Lung (tissue), 12 donors: ENCODE measurements around the gene APLN. TPM values are rescaled to one million over a fixed set of nuclear protein-coding genes. Genes with fewer than 3 reads are reported as not detected.

Experiments
- ATAC-seq: fragments of 200-7000 bp; cut with Tn5 transposase; one replicate; pipeline ENCODE4 v1.9.1; 2020; ENCODE audit warnings: moderate number of reproducible peaks; ENCODE audit not compliant: insufficient read depth, low FRiP score
- DNase-seq, 3 donors: peaks; one replicate each; pipeline ENCODE4 v3.0.0-alpha.2; 2013 to 2017
- H3K27ac ChIP-seq, 2 donors: one replicate each; pipeline ENCODE4 v1.5.1; 2013; ENCODE audit warnings: mild to moderate bottlenecking in 2 of 2, moderate library complexity in 2 of 2, control low read depth in 1 of 2, inconsistent platforms in 1 of 2, low read depth in 1 of 2, low read length in 1 of 2
- H3K27me3 ChIP-seq, 3 donors: one replicate each; pipeline ENCODE4 v1.5.1; 2013; ENCODE audit warnings: low read length in 2 of 3; ENCODE audit not compliant: control insufficient read depth in 3 of 3, insufficient read depth in 3 of 3
- H3K36me3 ChIP-seq, 4 donors: one replicate each; pipeline ENCODE4 v1.5.1; 2013; ENCODE audit warnings: low read length in 4 of 4, mild to moderate bottlenecking in 1 of 4, moderate library complexity in 1 of 4; ENCODE audit not compliant: control insufficient read depth in 4 of 4, insufficient read depth in 4 of 4
- H3K4me1 ChIP-seq, 5 donors: one replicate each; pipeline ENCODE4 v1.5.1; 2013; ENCODE audit warnings: low read length in 5 of 5, mild to moderate bottlenecking in 2 of 5, moderate library complexity in 1 of 5; ENCODE audit not compliant: control insufficient read depth in 5 of 5, insufficient read depth in 5 of 5
- H3K4me3 ChIP-seq: one replicate; pipeline ENCODE4 v1.5.1; 2013; ENCODE audit warnings: mild to moderate bottlenecking, control low read depth, moderate library complexity
- H3K9ac ChIP-seq, 2 donors: one replicate each; pipeline ENCODE4 v1.5.1; 2013; ENCODE audit warnings: low read length in 2 of 2, control low read depth in 1 of 2; ENCODE audit not compliant: insufficient read depth in 1 of 2
- H3K9me3 ChIP-seq, 4 donors: one replicate each; pipeline ENCODE4 v1.5.1; 2013; ENCODE audit warnings: low read length in 3 of 4, mild to moderate bottlenecking in 1 of 4, moderate library complexity in 1 of 4; ENCODE audit not compliant: control insufficient read depth in 4 of 4, insufficient read depth in 3 of 4
- WGBS, 2 donors: extraction: QIAGEN DNeasy Blood & Tissue Kit; methylation state at CpG; one replicate each; pipeline ENCODE4 v1.1.7; 2013; 5-methylcytosine and 5-hydroxymethylcytosine counted together
- polyA plus RNA-seq, 2 donors: library from polyadenylated mRNA; stranded (reverse); fragments of 200-250 nt; gene quantifications; one replicate each; pipeline ENCODE4 v1.2.1, GENCODE V29; 2013
- total RNA-seq, 2 donors: library from RNA; depleted of rRNA in 1 of 2; stranded (reverse); fragments of >200 nt in 1 of 2; gene quantifications; one replicate each; pipeline ENCODE4 v1.2.1, GENCODE V29; 2014 to 2021
- TF ChIP-seq, protein P1 (sequence below): IDR thresholded peaks from 2 replicates; pipeline ENCODE4 v1.5.1; 2012; ENCODE audit warnings: mild to moderate bottlenecking; ENCODE audit errors: control extremely low read depth, extremely low read depth
- donor health status: control.
- donor health status: control.
- donor health status: Bipolar disorder and iron deficiency.
- donor health status: healthy.
- donor health status: DM: yes; HTN: yes; CAD: no.

The APLN gene
- total and polyA plus RNA-seq, 4 donors = 1.8 to 10.4 (median 5.7) TPM

DNA sequence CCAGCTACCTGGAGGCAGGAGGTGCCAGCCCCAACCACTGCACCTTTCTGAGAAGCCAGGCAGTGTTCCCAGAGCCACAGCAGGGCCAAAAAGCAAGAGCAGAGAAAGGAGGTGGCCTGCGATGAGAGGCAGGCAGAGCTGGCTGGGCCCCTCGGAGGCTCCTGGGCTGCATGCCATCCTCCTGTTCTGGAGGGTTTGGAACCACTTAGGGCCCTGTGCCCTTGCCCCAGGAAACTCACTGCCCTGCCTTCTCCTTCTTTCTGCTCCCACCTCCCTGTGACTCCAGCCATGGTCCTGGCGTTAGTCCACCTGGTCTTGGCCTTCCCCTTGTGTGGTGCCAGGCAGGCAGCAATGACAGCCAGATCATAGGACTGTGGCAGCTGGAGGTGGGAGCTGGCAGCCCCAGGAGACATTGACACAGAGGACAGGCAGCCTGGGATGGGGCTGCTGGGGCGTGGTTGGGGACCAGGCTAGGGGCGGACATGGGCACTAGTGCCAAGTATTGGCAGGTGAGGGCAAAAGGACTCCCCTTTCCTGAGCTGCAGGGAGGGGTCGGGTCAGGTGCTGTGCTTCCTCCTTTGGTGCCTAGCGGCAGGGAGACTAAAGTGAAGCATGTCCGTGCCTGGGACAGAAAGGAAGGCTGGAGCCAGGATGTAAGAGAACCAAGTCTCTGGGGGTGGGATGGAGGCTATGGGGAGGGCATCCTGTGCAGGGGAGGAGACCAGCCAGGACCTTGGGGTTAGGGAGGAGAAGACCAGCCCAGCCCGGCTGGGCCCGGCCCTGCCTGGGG, 1.4 kb downstream of the APLN start:
- no peak overlapping the region for H3K4me3 ChIP-seq
- H3K36me3 ChIP-seq = no peaks in the 10 kb centered on the region
- H3K9me3 ChIP-seq = peaks cover 0 to 7% (median 0%) of the 10 kb centered on the region in 4 donors
- TF ChIP-seq, protein P1, sequence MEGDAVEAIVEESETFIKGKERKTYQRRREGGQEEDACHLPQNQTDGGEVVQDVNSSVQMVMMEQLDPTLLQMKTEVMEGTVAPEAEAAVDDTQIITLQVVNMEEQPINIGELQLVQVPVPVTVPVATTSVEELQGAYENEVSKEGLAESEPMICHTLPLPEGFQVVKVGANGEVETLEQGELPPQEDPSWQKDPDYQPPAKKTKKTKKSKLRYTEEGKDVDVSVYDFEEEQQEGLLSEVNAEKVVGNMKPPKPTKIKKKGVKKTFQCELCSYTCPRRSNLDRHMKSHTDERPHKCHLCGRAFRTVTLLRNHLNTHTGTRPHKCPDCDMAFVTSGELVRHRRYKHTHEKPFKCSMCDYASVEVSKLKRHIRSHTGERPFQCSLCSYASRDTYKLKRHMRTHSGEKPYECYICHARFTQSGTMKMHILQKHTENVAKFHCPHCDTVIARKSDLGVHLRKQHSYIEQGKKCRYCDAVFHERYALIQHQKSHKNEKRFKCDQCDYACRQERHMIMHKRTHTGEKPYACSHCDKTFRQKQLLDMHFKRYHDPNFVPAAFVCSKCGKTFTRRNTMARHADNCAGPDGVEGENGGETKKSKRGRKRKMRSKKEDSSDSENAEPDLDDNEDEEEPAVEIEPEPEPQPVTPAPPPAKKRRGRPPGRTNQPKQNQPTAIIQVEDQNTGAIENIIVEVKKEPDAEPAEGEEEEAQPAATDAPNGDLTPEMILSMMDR = no peak
- no peak overlapping the region for H3K27ac ChIP-seq
- DNase-seq (no peak), ATAC-seq (no peak)
- WGBS, 2 donors = 50 to 68% methylated on average over 7 to 10 of the region's 10 CpGs
- peaks cover 0 to 10% (median 8%) of the 10 kb centered on the region in 3 donors for H3K27me3 ChIP-seq
- peaks cover 0 to 12% (median 0%) of the 10 kb centered on the region in 5 donors for H3K4me1 ChIP-seq
- no peak overlapping the region for H3K9ac ChIP-seq

DNA sequence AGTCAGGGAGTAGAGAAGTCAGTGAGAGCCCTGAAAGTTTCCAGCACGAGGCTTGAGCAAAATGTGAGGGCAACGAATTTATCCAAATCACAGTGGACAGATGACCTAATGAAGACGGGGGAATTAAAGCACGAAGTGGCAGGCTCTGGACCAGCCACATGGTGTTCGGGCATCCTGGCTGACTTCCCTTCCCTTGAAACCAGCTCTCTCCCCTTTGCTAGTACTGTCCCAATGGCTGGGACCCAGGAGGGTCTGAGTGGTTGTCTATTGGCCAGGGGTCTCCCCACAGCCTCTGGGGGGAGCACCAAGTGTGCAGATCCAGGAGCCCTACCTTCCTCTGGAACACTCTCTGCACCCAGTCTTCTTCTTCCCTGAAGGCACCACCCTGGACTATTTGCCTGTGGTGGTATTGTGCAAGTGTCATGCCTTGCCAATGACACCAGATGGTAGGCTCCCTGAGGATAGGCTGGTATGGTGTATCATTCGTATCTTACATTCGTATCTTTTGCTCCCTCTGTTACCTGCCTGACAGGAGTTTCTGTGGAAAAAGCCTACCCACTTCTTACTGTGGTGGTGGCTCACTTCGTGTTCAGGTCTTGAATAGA, 2.1 kb downstream of the APLN start:
- Histone ChIP-seq H3K9me3 (peaks cover 0 to 7% (median 0%) of the 10 kb centered on the region in 4 donors), H3K4me3 (no peak overlapping the region), H3K4me1 (peaks cover 0 to 12% (median 0%) of the 10 kb centered on the region in 5 donors), H3K36me3 (no peaks in the 10 kb centered on the region), H3K27ac (no peak overlapping the region), H3K27me3 (peaks cover 0 to 10% (median 8%) of the 10 kb centered on the region in 3 donors), H3K9ac (no peak overlapping the region)
- TF ChIP-seq, protein P1 = no peak
- ATAC-seq (no peak), DNase-seq (no peak)
- 82 to 93% methylated on average over 8 of the region's 8 CpGs for WGBS, 2 donors

GRCh38 chrX:129651756-129652564, 2.8 kb downstream of the APLN start:
- Histone ChIP-seq H3K27me3 (peaks cover 0 to 10% (median 5%) of the 10 kb centered on the region in 3 donors), H3K9me3 (peaks cover 0 to 7% (median 0%) of the 10 kb centered on the region in 4 donors), H3K27ac (no peak overlapping the region), H3K4me3 (no peak overlapping the region), H3K36me3 (no peaks in the 10 kb centered on the region), H3K9ac (no peak overlapping the region), H3K4me1 (peaks cover 0 to 16% (median 0%) of the 10 kb centered on the region in 5 donors)
- TF ChIP-seq, protein P1 = no peak
- DNase-seq (no peak), ATAC-seq (no peak)
- WGBS, 2 donors = 77 to 89% methylated on average over 14 of the region's 14 CpGs
